PC-9 (cell line): ENCODE data around the gene PKD2L1. TPM values are rescaled to one million over a fixed set of nuclear protein-coding genes. Genes with fewer than 3 reads are reported as not detected.
A peak's percentile ranks its signal among the peaks of the same experiment; 100 is the strongest.

Source experiments
- BruUV-seq: library from RNA; stranded (reverse); fragments of 400-500 nt; replicated peaks from 2 replicates; lab custom pipeline; 2021; lab: Mats Ljungman, UMichigan
- CTCF ChIA-PET: fragments of 300-600 bp; sonication (Branson Sonifier 250); formaldehyde crosslinking; loops from one replicate; lab custom pipeline; 2022; ENCODE audit warnings: antibody characterized with exemption; lab: Charles Lee
- POLR2A ChIA-PET: fragments of 300-600 bp; sonication (Branson Sonifier 250); formaldehyde crosslinking; loops from one replicate; lab custom pipeline; 2022; ENCODE audit warnings: antibody characterized with exemption; ENCODE audit not compliant: unreplicated experiment; lab: Charles Lee
- DNase-seq, 2 experiments: peaks; one replicate each; pipeline versions ENCODE4 v3.0.0 to v3.0.0-alpha.2; 2015 to 2022; ENCODE audit warnings: mixed read lengths in 1 of 2
- H2AFZ ChIP-seq: fragments of 200-600 bp; sonication (generic); 2 replicates; pipeline ENCODE4 v1.8.1; 2017; ENCODE audit warnings: antibody characterized with exemption
- H3F3A ChIP-seq: fragments of 200-600 bp; sonication (generic); 2 replicates; pipeline ENCODE4 v1.8.1; 2017; ENCODE audit warnings: antibody characterized with exemption, mild to moderate bottlenecking, low read depth; ENCODE audit not compliant: insufficient read depth
- H3K27ac ChIP-seq: fragments of 200-600 bp; sonication (generic); 2 replicates; pipeline ENCODE4 v1.6.1; 2016; ENCODE audit warnings: mixed run types
- H3K27me3 ChIP-seq: fragments of 200-600 bp; sonication (generic); 2 replicates; pipeline ENCODE4 v1.6.1; 2016; ENCODE audit warnings: low read depth, mixed run types; ENCODE audit not compliant: insufficient read depth
- H3K36me3 ChIP-seq: fragments of 200-600 bp; sonication (generic); 2 replicates; pipeline ENCODE4 v1.6.1; 2016; ENCODE audit warnings: low read depth, mixed run types
- H3K4me1 ChIP-seq: fragments of 200-600 bp; sonication (generic); replicated peaks from 2 replicates; pipeline ENCODE4 v1.6.1; 2016; ENCODE audit warnings: mixed run types; ENCODE audit not compliant: insufficient read depth
- H3K4me2 ChIP-seq: fragments of 200-600 bp; sonication (generic); 2 replicates; pipeline ENCODE4 v1.6.1; 2017; ENCODE audit warnings: mixed run types
- H3K4me3 ChIP-seq: fragments of 200-600 bp; sonication (generic); 2 replicates; pipeline ENCODE4 v1.6.1; 2016; ENCODE audit warnings: mixed run types
- H3K79me2 ChIP-seq: fragments of 200-600 bp; sonication (generic); 2 replicates; pipeline ENCODE4 v1.6.1; 2017; ENCODE audit warnings: low read depth, mixed run types
- H3K9me2 ChIP-seq: fragments of 200-600 bp; sonication (generic); 2 replicates; pipeline ENCODE4 v1.8.1; 2017; ENCODE audit warnings: mild to moderate bottlenecking; ENCODE audit not compliant: insufficient read depth
- H3K9me3 ChIP-seq: fragments of 200-600 bp; sonication (generic); 2 replicates; pipeline ENCODE4 v1.8.1; 2016; ENCODE audit warnings: low read depth; ENCODE audit not compliant: insufficient read depth
- H4K20me1 ChIP-seq: fragments of 200-600 bp; sonication (generic); 2 replicates; pipeline ENCODE4 v1.8.1; 2017; ENCODE audit not compliant: insufficient read depth
- CTCF ChIP-seq: fragments of 200-600 bp; sonication (generic); conservative IDR thresholded peaks from 2 replicates; pipeline ENCODE4 v1.6.1; 2017; ENCODE audit warnings: mixed run types, antibody characterized with exemption, mild to moderate bottlenecking, moderate library complexity
- EZH2 ChIP-seq: fragments of 200-600 bp; sonication (generic); IDR thresholded peaks from 2 replicates; pipeline ENCODE4 v1.8.0; 2017; ENCODE audit warnings: antibody characterized with exemption, low read depth
- intact Hi-C: fragments of 100-400 bp; cut with micrococcal nuclease; formaldehyde crosslinking; loops from one replicate; pipeline ENCODE4 v1.10.0; 2022; ENCODE audit not compliant: unreplicated experiment
- total RNA-seq: library from RNA; stranded (reverse); gene quantifications from 2 replicates; pipeline ENCODE4 v1.2.3, GENCODE V29; 2021

The PKD2L1 gene
- total RNA-seq, 1 experiment from 2014 or later, result not detected

GRCh38 chr10:100372415-100373297 is 42.6 kb upstream of the PKD2L1 start:
- H3K9me2 ChIP-seq, result no peaks in the 10 kb centered on the region
- H3K4me3 ChIP-seq, result peak overlapping the region; percentile 88
- no peaks in the 10 kb centered on the region for H4K20me1 ChIP-seq
- intact Hi-C loops, result loop anchor here (1.0 to 5.0 kb wide), 2 partner anchors 26 to 35 kb away; no protein-coding TSS in a partner anchor
- POLR2A ChIA-PET, result interaction anchor here (0.6 to 2.0 kb wide), 6 partner anchors 8 to 995 kb away, joined by 4 to 132 read pairs (median 9); partner anchors contain the start of genes HIF1AN and SCD
- H3K4me2 ChIP-seq, result peak overlapping the region; percentile 96
- no peaks in the 10 kb centered on the region for H3K27me3 ChIP-seq
- peak overlapping the region; percentile 100 for H3K27ac ChIP-seq
- H2AFZ ChIP-seq, result peak overlapping the region; percentile 72; the same call in 1 of the 2 replicates
- peaks cover 63% of the 10 kb centered on the region for H3F3A ChIP-seq
- CTCF ChIA-PET, result interaction anchor here (0.7 to 1.6 kb wide), 2 partner anchors 27 to 30 kb away, joined by 5 to 13 read pairs; no protein-coding TSS in a partner anchor
- no peak for TF ChIP-seq CTCF
- TF ChIP-seq EZH2, result no peak
- TSS peak; percentile 96 for BruUV-seq
- no peaks in the 10 kb centered on the region for H3K36me3 ChIP-seq
- DNase-seq, result no peak
- peaks cover 26% of the 10 kb centered on the region for H3K79me2 ChIP-seq
- H3K9me3 ChIP-seq, result no peaks in the 10 kb centered on the region
- peaks cover 59% of the 10 kb centered on the region for H3K4me1 ChIP-seq

DNA sequence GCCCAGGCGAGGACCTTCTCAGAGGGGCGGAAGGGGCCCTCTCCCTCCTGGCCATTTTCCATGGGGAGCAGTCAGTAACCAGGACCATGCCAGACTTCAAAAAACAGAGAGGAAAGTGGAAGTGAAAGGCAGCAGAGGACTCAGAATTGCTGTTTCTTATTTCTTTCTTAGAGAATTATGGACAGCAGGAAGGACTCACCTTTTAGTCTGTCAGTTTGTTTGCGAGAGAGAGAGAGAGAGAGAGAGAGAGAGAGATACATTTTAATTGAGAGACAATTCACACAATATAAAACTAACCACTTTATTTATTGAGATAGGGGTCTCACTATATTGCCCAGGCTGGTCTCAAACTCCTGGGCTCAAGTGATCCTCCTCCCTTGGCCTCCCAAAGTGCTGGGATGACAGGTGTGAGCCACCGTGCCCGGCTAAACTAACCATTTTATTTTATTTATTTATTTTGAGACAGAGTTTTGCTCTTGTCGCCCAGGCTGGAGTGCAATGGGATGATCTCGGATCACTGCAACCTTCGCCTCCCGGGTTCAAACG is 41.5 kb upstream of the PKD2L1 start:
- intact Hi-C loops, result loop anchor here (5.0 kb wide), 1 partner anchor 34 kb away; no protein-coding TSS in a partner anchor
- CTCF ChIA-PET, result no interaction called here
- TF ChIP-seq EZH2, result no peak
- TF ChIP-seq CTCF, result no peak

GRCh38 chr10:100370714-100371481 is 40.9 kb upstream of the PKD2L1 start:
- Histone ChIP-seq H3K4me3 (peak overlapping the region; percentile 37; the same call in 1 of the 2 replicates), H2AFZ (no peak overlapping the region), H3K36me3 (no peaks in the 10 kb centered on the region), H3K9me3 (no peaks in the 10 kb centered on the region), H3K4me1 (peaks cover 54% of the 10 kb centered on the region), H3K27ac (peak overlapping the region; percentile 100), H3K27me3 (no peaks in the 10 kb centered on the region), H3F3A (peaks cover 63% of the 10 kb centered on the region), H3K79me2 (peaks cover 22% of the 10 kb centered on the region), H3K9me2 (no peaks in the 10 kb centered on the region), H3K4me2 (peak overlapping the region; percentile 96), H4K20me1 (no peaks in the 10 kb centered on the region)
- DNase-seq, result peak; percentile 82 to 89
- intact Hi-C loops, result loop anchor here (5.0 kb wide), 1 partner anchor 34 kb away; no protein-coding TSS in a partner anchor
- ChIA-PET CTCF (no interaction called here), POLR2A (interaction anchor here (0.6 to 1.6 kb wide), 5 partner anchors 9 to 638 kb away, joined by 3 to 10 read pairs (median 4); partner anchors contain the start of gene SCD)
- BruUV-seq, result no TSS peak
- TF ChIP-seq EZH2, result no peak
- no peak for TF ChIP-seq CTCF

More for the DNA sequence above, 41.5 kb upstream of the PKD2L1 start:
- no peak for DNase-seq
- Histone ChIP-seq H3K79me2 (peaks cover 26% of the 10 kb centered on the region), H3K9me3 (no peaks in the 10 kb centered on the region), H3F3A (peaks cover 63% of the 10 kb centered on the region), H3K4me3 (peak overlapping the region; percentile 37; the same call in 1 of the 2 replicates), H3K27ac (peak overlapping the region; percentile 100), H3K36me3 (no peaks in the 10 kb centered on the region), H3K27me3 (no peaks in the 10 kb centered on the region), H3K9me2 (no peaks in the 10 kb centered on the region), H4K20me1 (no peaks in the 10 kb centered on the region), H3K4me1 (peaks cover 55% of the 10 kb centered on the region), H2AFZ (no peak overlapping the region), H3K4me2 (peak overlapping the region; percentile 96)
- POLR2A ChIA-PET, result interaction anchor here (0.6 to 1.6 kb wide), 3 partner anchors 16 to 25 kb away, joined by 4 to 10 read pairs (median 6); partner anchors contain the start of gene SCD
- BruUV-seq, result no TSS peak
